Fibroblast of upper back skin (primary cell): ENCODE data around the gene INPP5K.
"Not testable (repeated sequence)": the region's sequence is repeated elsewhere in the genome, so short reads cannot be mapped to it uniquely, and the experiment has no call there.

Experiments
- DNase-seq: peaks from one replicate; pipeline ENCODE4 v3.0.0-alpha.2; 2013

Gene INPP5K

DNA sequence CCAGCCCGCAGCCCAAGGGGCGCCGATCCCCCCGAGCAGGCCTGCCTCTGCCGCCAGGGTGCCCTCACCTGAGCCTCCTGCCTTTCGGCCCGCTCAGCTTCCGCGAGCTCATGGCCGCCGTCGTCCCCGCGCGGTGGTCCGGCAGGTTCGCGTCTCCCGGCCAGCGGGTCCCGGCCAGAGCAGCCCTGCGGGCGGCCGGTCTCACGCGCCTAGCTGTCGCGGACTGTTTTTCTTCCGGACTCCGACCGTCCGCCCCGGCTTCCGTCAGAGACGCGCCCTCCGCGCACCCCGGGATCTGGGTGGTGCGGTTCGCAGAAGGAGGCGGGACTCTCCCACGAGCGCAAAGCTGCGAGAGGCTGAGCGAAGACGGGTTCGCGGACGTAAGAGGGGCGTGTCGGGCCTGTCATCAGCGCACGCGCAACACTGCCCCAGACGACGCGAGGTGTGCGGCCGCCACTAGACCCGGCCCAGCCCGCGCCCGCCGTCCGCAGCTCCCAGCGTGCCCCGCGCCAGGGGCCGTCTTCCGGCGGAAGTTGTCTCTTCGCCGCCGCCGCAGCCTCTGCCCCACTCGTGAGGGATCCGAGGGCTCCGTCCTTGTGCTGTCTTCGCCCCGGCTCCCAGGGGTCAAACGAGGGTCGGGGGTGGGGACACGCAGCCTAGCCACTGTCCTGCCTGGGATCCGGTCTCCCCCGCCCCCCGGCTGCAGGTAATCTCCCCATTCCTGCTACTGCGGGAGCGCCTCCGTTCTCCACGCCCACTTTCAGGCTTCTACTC is at the start of gene INPP5K:
TSS of gene INPP5K (minus strand) at position 225 of the 774 bp plus-strand sequence. CDS start at position 112, 113 bp downstream.
- peak; percentile 97 for DNase-seq

DNA sequence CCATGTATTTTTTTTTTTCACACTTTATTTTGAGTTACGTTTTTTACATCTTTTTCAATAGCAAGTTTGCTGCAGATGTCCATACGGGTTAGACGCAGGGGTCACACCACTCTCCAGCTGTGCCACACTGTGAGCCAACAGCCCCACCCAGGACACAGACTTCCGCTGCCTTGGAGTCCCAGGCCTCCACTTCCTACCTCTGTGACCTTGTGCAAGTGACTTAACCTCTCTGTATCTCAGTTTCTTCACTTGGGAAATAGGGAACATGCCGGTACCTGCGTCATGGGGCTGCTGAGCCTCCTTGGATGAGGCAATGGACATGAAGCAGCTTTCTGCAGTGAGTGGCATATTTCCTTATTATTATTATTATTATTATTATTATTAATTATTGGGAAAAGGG is 49.5 kb upstream of the INPP5K start:
- no peak for DNase-seq

DNA sequence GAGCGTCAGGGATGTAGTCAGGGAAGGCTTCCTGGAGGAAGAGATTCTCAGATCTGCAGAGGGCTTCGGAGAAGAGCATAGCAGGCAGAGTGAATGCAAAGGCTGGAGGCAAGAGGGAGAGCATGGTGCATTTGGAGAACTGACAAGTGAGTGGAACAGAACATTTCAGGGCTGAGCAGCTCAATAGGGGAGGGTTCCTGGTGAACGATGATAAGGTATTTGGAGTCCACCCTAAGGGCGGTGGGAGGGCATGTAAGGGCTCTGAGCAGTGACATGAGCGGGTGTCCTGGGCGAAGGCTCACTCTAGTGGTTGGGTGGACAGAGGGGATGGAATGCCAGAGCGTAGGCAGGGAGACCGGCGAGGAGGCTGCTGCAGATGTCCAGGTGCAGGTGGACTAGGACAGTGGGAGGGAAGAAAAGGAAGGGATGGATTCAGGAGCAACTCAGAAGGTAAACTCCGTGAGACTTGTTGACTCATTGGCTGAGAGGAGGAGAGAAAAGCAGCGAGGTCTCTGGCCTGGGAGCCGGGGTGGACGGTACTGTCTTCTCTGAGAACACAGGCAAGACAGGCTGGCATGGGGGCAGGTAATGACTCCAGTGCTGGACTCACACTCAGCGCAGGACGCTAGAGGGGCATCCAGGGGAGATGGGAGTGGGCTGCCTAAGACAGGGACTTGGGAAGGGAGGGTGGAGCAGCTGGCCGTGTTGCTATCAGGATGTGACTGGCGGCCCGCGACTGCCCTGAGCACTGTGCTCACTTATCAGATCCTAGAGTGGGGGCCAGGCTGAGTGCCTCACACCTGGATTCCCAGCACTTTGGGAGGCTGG is 47.6 kb upstream of the INPP5K start:
- DNase-seq = no peak

DNA sequence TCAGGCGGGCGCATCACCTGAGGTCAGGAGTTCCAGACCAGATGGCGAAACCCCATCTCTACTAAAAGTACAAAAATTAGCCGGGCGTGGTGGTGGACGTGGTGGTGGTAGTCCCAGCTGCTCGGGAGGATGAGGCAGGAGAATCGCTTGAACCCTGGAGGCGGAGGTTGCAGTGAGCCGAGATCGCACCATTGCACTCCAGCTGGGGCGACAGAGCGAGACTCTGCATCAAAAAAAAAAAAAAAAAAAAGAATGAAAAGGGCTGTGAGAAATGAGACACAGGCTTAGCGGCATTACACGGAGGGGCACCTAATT is 47.0 kb upstream of the INPP5K start:
- not testable (repeated sequence) for DNase-seq

DNA sequence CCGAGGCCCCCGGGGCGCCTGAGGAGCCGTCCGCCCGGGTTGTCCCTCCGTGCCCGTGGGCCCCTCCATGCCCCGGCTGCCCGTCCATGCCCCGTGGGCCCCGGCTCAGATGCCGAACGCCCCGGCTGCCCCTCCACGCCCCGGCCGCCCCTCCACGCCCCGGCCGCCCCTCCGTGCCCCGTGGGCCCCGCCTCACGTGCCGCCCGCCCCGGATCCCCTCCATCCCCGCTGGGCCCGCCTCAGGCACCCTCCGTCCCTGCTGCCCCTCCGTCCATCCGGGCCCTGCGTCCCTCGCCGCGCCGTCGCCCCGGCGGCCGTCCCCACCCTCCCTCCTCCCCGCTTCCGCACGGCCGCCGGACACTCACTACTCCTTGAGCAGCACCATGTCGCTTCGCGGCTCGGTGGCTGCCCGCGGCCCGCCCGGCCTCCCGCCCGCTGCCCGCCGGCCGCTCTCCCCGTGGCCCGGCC is 45.8 kb upstream of the INPP5K start:
- peak; percentile 18 for DNase-seq

DNA sequence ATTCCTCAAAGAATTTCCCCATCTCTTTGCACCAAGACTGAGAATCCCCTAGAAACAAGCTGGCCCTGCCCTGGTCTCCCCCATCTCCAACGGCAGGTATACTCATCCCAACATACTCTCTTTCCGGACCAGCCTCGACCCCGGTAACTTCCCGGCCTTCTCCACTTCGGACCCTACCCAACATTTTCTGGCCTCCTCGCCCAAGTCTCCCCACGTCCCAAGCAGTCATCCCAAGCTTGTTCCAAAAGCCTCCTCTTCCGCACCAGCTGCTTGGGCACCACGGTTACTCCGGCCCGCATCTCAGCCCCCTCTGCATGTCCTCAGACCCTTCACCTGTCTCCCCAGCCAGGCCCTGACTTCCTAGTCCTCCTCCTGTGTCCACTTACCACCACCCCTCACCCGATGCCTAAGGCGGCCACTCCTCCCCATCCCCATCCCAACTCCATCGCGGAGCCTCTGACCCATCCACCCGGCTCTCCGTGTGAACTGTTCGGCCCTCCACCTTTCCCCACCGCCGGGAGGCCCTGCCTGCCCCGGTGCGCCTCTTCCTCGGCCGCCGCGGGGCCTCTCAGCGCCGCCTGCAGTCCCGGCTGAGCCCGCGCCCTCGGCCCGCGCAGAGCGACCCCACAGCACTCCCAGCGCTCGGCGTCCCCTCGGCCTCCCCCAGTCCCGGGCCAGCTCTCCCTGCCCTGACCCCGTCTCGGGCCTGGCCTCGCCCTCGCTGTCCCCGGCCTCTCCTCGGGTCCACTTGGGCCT is 45.2 kb upstream of the INPP5K start:
- no peak for DNase-seq

DNA sequence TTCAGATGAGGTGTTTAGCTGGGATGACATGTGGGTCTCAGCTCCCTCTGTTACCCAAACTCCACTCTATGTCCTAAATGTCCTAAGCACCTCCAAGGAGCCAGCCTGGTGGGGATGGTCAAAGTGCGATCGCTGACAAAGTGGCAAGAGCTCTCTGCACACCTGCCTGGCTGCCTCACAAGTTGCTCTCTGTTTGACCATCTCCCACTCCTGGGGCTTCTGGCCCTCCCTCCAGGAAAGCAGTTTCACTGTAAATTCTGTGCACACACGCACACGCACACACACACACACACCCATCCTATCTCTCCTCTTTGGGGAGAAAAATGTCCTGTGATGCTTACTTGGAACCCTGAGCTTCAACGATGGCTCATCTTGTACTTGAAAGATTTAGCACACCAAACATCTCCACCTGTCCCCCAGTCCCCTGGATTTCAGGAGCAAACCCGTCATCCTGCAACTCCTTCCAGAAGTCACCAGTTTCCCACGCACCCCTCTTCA is 44.5 kb upstream of the INPP5K start:
- no peak for DNase-seq

DNA sequence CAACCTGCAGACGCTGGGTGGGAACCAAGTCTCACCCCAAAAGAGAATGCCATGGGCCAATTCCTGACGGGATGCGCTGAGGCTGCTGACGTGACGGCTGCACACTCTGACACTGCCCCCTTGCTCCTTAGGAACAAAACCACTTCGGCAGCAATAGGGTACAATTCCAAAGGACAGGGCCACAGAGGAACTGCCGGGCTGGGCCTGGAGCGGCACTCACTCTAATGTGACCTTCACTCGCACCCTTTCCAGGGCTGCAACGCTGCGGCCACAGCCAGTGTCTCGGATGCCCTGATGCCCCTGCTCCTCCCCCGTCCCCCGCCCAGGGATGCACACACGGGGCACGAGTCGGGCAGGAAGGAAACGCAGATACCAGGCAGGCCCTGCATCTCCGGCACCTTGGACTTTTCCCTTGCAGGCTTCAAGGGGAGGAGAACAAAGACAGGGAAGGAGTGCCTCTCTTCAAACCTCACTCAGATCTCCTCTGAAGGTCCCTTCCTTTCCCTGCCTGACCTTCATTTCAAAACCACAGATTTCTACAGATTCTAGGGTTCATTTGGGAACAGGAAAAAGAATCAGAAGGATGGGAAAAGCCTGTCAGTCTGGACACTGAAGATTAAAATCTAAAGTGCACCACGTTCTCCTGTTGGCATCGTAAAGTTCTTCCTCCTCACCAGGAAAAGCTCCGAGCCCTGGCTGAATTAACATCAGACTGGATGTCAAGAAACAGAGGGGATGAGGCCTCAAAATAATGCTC is 43.9 kb upstream of the INPP5K start:
- no peak for DNase-seq

DNA sequence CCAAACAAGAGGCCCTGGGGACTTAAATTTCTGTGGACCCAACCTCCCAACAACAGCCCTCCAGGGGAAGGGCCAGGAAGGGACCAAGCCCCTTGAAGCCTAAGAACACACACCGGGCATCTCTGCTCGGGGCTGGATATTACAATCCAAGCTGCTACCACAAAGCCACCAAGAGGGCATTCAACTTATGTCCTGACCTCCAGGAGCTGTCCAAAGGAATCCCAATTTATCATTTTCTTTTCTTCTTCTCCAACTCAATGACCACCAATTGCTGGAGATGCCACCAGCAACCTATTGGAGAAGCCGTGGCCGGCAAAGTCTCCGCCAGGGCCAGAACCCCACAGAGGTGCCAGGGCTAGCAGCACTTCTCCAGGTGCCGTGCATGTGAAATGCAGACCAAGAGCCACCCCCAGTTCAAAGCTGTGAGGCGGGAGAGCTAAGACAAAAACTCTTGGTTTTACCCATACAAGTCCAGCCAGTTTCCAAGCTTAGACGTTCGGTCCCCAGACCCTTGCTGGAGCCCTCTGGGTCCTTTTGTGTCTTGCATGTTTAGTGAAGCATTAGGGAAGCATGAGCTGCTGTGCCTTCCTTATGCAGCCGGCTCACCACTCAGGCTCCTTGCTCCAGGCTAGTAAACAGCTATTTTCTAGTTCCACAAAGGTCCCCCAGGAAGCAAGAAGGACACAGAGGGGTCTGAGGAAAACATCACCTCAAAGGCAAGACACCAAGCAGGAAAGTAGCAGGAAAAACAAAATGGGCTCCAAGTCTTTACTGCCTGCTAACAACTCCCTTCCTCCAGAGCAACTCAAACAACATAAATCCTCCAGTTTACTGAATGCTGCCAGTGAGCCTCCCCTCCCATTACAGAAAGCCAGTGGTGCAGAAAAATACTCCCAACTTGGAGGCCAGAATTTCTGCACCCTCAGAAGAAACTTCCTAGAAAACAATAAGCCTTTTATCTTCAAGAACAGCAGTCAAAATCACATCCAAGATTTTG is 42.9 kb upstream of the INPP5K start:
- no peak for DNase-seq

DNA sequence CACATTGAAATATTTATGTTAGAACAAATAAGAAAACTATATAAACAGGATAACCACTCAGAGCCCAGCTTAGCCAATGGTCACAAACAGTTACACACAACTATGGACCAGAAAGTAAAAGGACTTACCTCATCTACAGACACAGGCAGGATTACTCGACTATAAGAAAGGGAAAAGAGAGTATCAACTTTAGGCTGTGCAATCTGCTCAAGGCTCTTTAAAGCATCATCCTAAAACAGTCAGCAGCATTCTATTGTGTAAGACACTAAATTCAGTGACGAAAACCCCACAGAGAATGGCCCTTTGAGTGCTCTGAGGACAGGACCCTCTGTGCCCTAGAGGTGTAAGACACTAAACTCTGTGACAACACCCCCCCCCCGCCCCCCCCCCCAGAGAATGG is 42.0 kb upstream of the INPP5K start:
- DNase-seq = no peak

DNA sequence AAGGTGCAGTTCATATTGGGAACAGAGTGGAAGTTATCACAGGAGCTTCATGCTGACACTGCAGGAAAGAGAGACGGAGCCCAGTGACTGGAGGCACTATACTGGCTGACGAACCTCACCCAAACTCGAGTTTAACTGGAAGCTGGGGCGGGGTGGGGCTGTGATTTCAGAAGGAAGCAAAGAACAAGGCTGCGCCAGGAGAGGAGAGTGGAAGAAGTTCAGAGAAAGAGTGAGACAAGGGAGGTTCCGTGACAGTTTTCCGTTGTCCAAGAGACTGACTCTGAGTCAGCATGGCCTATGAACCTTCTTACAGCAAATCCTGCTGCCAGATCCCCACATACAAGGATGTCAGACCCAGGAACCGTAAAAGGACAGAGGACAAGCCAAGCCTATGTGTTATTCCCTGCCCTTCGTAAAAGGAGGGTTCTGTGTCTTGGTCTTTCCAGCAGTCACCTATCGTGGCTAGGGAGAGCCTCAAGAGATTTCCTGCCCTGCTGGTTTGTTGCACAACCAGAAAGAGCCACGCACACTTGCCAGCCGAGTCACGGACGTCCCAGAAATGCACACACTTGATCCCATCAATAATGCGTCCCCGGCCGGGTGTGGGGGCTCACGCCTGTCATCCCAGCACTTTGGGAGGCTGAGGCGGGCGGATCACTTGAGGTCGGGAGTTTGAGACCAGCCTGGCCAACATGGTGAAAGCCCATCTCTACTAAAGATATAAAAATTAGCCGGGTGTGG is 41.1 kb upstream of the INPP5K start:
- no peak for DNase-seq

DNA sequence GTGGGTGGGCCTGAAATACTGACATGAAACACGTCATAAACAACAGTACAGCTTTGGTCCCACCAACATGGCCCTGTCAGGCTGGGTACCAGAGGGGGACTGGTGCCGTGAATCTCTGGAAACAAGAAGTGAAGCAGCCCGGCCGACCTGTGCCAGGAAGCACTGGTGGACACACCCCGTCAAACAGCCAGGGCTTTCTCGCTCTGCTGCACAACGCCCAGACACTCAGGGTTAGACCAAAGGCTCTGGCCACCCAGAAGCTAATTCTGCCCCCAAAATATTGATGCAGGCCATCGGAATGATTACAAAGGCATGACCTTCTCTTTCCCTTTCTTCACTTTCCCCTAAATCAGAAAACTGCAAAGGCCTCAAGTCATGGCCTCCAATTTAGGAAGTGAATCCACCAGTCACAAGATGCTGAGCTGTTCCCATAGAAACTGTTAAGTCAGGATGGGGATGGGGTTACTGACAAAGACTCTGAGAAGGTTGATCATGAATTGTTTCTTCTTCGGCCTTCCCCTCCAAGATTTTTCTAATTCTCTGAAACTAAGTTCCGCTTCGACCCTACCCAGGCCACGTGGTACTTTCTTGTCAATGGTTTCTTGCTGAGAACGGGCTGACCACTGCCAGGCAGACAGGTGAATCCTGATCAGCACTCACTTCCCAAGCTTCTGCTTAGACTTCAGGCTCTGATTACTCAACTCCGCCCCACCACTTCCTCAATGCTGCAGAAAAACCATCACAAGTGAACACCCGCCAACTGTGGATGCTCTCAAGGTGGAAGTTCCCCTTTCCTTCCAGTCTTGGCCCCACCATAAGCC is 39.4 kb upstream of the INPP5K start:
- DNase-seq = no peak

DNA sequence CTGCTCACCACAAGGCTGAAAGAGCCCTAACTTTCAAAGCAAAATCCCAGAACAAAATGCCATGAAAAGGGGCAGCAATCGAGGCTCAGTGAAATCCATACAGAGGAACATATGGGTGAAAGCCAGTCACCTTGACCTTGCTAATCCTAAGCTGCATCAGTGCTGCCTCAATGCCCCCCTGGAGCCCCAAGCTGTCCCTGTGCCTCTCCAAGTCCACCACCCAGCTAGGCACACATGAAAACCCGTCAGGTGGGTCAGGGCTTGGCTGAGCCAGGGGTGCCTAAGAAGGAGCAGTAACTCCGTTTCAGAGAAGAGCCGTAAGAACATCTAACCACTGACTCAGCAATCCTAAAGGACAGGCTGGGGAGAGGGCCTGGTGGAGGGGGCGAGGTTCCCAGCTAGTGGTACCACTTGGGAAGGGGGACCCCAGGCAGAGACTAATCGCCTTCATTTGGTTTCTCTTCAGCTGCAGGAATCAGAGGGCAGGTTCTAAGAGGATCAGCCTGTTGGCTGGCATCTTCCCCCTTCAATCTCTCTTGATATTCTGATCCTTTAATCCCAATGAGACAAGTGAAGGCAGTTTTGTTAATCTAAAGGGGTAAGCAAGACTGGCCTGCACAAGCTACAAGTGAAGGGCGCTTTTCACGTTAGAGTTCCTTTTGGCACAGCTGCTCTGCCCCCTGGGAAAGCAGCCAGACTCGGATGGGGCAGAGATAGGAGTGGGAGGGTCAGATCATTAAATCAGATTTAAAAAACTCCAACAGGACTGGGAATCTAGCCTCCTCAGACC is 38.5 kb upstream of the INPP5K start:
- no peak for DNase-seq

DNA sequence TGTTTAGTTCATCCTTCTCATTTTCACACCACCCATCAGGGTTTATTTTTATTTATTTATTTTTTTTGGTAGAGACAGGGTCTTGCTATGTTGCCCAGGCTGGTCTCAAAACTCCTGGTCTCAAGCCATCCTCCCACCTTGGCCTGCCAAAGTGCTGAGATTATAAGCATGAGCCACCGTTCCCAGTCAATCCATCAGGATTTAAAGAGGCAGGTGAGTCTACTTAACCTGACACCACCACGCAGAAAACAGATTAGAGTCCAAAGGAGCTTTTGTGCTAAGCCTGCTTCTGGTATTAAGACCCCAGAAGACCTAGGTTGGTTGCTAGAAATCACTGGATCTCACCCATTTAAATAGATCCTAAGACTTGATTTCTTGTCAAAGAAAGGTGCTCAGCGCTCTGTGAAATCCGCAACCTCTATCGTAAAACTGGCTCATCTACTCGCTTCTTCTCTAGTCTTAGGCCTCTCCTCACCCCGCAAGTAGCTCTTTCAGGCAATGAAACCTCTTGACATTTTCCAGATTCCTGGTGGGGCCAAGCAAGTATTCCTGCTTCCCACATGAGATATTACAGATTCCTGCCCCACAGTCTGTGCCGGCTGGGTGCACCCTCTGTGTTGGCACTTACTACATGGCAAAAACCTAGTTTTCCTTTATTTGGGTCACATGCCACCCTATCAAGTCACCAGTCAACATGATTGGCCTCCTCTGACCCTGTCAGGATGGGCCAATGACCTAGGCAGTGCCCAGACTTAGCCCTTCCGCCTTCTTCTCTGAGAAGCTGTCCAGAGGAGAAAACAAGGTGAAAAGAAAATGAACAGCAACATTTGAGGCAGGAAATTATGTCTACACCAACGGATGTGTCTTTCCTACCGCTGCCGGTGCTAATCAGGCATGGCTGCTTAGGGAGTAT is 37.2 kb upstream of the INPP5K start:
- DNase-seq = no peak

DNA sequence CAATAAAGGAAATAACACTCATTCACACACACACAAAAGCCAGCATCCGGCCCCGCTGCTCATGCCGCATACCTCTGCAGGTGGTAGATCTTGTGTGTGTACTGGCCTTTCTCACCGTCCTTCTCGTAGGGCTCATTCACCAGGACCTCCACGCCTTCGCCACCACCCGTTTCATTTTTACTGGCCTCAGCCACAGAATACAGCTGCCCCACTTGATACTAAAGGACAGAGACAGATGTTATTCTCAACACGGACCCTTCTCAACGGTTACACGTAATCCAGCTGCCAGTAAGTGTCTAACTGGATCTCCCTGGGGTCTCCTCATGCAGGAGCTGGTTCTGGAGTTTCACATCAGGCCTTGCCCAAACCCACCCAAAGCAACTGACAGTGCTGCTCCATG is 36.5 kb upstream of the INPP5K start:
- no peak for DNase-seq

DNA sequence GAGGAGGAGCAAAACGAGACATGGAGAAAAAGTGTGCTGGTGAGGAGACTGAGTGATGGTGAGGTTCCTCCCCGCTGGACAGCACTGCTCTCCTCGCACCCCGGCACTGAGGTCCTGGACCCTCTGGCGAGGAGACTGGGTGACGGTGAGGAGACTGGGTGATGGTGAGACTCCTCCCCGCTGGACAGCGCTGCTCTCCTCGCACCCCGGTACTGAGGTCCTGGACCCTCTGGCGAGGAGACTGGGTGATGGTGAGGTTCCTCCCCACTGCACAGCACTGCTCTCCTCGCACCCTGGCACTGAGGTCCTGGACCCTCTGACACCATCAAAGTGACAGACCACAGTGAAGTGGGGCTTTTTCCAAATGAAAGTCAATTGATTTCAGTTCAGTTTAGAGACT is 35.3 kb upstream of the INPP5K start:
- DNase-seq = no peak

DNA sequence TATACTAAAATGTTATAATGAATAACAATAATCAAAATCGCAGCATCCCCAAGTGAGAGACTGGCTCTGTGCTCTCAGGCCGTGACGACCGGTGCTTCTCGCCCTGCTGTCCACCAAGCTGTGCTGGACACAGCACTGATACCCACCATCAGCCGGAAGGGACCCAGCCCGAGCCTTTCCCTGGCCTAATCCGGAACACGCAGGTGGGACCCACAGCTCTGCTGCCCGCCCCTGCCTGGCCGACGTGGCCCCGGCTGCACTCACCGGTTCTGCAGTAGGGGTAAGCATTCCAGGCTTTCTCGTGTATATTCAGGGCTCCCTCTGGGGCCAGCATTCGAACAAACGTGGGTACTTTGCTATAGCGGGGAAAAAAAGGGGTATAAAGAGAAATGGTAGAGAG is 31.6 kb upstream of the INPP5K start:
- no peak for DNase-seq
